ENCODE data around the gene ZNF827.

DNA sequence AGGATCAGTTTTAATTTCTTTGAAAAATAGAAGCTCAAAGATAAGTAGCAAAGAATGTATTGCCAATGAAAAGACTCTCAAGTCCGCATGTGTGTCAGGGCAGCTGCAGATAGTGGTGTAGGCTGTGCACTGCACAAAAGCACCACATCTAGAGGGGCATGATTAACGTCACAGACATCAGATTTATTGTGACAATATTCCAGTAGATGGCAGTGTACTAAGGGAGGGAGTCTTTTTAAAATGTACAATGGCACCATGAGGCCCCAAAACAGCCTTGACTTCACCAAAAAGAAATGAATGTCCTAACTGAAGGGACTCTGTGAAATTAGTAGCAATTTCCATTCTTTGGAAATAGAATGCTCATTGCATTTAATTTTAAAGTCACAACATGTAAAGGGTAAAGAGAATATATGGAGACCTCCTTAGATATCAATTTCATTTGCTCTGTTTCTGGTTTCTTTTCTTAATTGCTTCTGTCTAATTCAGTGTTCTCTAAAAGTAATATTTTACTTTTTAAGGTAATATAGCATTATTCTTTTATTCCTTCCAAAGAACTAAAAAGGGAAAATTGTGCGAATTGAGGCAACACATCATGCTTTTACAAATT lies 98.4 kb downstream of the ZNF827 start:
- TF ChIP-seq, protein P1, sequence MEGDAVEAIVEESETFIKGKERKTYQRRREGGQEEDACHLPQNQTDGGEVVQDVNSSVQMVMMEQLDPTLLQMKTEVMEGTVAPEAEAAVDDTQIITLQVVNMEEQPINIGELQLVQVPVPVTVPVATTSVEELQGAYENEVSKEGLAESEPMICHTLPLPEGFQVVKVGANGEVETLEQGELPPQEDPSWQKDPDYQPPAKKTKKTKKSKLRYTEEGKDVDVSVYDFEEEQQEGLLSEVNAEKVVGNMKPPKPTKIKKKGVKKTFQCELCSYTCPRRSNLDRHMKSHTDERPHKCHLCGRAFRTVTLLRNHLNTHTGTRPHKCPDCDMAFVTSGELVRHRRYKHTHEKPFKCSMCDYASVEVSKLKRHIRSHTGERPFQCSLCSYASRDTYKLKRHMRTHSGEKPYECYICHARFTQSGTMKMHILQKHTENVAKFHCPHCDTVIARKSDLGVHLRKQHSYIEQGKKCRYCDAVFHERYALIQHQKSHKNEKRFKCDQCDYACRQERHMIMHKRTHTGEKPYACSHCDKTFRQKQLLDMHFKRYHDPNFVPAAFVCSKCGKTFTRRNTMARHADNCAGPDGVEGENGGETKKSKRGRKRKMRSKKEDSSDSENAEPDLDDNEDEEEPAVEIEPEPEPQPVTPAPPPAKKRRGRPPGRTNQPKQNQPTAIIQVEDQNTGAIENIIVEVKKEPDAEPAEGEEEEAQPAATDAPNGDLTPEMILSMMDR (conservative IDR thresholded peaks at IDR 0.05; ENCODE audit: low read depth, low read length): peak; percentile 83
- no peak for TF ChIP-seq EZH2phosphoT487 (IDR thresholded peaks at IDR 0.05; ENCODE audit: borderline replicate concordance, low read length)
- no peak for TF ChIP-seq EZH2 (IDR thresholded peaks at IDR 0.05; ENCODE audit: low read length, unreplicated experiment)

Data from PC-3 (cell line).